DMS153 treated with DMSO at 0.1 percent for 48 hours (cell line): ENCODE measurements around the gene KCNC4.

Source experiments
- DNase-seq: peaks from one replicate; lab custom pipeline; 2025; ENCODE audit not compliant: unreplicated experiment; lab: John Stamatoyannopoulos, UW

Gene KCNC4

DNA sequence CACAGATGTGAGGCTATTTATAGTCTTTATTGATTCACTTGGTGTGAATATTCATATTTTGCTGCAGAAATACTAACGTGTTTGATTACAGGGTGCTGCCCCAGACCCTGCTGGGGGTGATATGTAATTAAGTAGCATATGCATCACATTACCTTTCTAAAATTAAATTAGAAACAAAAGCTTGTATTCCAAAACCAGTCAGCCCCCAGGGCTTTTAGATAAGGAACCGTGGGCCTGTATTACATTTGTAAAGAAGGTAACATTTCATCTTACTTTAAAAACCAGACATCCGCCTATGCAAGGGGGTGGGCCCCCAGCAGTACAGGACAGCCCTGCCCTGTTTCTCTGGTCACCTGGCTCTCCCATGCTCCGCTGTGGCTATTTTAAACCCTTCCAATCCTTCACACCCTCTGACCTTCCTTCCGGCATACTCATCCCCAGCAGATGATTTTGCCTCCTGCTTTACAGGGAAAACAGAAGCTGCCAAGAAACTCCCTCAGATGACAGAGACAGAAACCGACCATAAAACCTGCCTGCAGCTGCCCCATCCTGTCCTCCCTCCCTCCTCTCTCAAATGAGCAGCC lies 22.0 kb upstream of the KCNC4 start:
- no peak for DNase-seq

DNA sequence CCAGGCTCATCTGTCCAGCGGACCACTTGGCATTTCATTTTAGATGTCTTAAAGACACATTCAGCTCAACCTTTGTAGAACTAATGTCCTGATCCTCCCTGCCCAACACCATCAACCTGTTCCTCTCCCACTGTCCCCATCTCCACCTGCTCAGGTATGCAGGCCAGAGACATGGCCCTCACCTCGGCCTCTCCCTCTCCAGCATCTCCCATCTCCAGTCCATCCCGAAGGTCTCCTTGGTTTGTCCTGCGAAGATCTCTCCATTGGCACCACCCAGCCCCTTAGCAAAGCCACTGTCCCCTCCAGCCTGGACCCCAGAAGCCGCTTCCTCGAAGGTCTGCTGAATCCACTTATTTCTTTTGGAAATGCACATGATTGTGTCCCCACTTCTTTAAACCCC lies 20.9 kb upstream of the KCNC4 start:
- DNase-seq = no peak

DNA sequence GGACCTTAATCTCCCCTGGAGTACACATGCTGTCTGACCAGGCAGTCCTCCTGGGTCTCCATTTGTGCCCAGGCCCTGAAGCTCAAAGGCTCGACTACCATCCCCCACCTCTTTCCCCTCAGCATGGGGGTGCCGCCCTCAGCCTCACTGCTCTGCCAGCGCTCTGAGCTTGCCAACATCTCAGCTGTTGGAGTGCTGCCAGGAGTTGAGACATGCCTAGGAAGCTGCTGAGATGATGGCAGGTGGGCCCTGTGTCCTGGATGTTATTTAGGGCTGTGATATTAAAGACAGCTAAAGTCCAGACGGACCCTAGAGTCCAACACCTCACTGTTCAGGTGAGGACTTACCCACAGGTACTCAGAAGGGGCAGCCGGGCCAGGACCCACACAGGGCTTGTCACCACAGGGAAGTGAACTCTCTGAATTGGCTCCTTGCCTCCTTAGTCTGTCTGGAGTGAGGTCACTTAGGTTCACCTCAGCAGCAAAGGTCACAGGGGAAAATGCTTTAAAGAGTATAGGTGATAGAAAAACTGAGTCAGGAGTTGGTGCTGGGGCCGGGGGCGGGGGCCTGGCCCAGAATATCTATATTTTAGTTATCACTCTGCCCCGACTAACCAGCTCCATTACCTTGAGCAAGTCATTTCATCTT lies 19.7 kb upstream of the KCNC4 start:
- peak; percentile 34 for DNase-seq

DNA sequence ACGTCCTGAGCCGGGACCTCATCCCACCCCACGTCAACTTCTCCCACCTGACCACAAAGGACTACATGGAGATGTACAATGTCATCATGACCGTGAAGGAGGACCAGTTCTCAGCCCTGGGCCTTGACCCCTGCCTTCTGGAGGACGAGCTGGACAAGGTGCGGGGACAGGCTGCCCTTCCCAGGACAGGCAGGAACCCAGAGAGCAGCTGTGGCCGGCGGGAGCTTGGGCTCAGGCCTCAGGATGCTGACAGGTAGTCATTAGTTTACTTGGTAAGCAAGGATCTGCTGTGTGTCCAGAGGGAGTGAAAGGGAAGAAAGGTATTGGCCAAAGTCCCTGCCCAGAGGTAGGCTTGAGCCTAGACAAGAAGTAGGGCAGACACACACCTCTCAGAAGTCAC lies 17.6 kb upstream of the KCNC4 start:
- no peak for DNase-seq

DNA sequence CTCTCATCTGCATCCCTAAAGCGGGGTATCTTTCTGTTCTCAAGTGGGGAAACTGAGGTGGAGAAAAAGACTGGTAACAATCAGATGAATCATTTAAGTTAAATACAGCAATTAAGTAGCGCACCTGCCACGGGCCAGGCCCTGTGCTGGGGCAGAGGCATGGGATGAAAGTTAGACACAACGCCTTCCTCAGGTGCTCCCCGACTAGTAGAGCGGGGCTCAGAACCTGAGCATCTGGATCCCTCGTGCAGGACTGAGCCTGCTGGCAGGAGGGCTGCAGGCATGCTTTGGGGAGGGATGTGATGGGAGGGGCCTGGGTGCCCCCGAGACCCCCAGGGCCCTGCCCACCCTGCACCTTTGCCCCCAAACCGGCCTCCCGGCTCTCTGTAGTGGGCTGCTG lies 14.9 kb upstream of the KCNC4 start:
- no peak for DNase-seq

DNA sequence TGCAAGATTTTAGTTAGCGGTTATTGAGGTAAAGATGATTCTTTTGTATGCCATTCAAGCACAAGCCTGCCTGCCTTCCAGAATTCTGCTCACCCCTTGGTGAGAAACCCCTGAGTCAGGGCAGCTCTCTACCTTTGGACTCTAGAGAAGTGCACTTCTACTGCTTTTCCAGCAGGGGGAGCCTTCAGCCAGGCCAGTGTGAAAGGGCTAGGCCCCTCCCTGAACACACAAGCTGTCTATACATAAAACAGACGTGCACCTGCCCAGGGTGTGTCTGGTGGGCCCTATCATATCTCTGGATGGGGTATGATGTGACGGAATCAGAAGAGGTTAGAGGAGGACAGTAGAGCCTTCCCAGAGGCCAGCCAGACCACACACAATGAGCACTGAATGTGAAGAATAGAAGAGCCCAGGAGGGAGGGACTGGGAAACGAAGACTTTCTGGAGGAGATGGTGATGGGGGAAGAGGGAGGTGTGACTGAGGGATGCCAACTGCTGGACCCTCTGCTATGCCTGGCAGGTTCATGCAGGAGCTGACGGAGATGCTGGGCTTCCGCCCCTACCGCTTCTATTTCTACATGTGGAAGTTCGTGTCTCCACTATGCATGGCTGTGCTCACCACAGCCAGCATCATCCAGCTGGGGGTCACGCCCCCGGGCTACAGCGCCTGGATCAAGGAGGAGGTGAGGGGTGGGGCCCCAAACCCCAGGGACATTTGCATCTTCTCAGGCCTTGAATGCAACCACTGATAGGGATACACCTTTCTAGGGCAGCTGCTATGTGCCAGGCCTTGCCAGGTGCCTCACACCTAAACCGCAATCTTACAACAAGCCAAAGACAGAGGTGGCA lies 13.0 kb upstream of the KCNC4 start:
- peak; percentile 72 for DNase-seq

DNA sequence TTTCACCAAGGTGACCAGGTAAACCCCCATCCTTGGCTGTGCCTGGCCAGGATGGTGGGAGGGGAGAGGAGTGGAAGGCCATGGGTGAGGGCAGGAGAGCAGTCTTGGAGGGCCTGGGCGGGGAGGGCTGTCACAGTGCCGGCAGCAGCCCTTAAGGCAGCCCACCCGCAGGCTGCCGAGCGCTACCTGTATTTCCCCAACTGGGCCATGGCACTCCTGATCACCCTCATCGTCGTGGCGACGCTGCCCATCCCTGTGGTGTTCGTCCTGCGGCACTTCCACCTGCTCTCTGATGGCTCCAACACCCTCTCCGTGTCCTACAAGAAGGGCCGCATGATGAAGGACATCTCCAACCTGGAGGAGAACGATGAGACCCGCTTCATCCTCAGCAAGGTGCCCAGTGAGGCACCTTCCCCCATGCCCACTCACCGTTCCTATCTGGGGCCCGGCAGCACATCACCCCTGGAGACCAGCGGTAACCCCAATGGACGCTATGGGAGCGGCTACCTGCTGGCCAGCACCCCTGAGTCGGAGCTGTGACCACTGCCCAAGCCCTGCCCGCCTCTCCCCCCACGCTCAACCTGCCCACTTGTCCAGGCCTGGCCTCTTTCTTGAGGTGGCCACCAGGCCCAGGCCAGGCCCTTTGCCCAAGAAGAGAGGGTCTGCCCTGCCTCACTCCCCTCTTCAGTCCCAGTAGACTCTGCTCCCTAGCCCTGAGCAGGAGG lies 12.0 kb upstream of the KCNC4 start:
- no peak for DNase-seq

DNA sequence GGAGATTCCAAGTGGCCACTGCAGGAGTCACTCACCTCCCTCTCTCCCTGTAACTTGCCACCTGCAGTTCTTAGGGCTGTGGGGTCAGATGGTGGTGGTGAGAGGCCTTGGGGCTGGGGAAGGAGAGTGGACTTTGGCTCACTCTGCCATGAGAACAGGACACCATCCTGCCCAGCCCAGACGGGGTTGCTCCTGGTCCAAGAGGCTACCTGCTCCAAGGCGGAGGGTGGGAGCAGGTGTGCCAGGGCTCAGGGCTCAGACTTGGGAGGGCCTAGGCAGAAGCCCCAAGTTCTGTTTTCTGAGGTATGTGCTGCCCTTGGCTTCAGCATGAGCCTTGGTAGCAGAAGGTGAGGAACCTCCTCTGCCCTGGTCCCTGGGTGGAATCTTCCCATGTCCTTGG lies 11.4 kb upstream of the KCNC4 start:
- no peak for DNase-seq

DNA sequence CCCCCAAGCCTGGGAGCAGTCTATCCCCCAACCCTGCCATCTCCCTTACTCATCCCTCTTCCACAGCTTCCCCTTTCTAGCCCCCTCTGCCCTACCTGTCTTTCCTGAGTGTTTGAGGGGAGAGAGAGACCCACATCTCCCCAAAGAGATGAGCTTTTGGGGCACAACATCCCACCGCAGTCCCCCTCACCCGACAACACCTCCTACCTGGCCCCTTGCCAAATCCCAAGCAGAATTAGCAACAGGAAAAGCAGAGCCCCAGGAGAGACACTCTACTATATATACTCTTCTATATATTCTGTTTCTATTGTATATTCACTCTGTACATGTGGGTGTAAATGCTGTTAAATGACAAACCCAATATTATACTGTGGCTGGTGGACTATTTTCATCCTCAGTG lies 9.9 kb upstream of the KCNC4 start:
- DNase-seq = no peak

DNA sequence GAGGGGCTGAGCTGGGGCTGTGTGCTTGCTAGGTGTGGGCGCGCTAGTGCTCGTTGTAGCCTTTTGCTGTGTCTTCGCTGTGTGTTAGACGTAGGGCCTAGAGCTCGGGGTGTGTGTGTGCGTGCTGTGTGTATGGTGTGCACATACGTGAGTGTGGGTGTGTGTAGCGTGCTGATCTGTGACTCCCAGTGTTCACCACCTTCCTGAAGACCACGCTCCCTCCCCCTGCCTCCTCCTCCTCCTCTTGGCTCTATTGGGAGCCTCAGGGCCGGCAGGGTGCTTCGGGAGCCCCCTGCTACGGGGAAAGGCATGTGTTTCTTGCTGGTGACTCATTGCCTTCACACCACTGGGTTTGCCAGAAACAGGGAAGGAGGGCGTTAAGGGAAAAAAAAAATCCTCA lies 9.4 kb upstream of the KCNC4 start:
- DNase-seq = no peak

DNA sequence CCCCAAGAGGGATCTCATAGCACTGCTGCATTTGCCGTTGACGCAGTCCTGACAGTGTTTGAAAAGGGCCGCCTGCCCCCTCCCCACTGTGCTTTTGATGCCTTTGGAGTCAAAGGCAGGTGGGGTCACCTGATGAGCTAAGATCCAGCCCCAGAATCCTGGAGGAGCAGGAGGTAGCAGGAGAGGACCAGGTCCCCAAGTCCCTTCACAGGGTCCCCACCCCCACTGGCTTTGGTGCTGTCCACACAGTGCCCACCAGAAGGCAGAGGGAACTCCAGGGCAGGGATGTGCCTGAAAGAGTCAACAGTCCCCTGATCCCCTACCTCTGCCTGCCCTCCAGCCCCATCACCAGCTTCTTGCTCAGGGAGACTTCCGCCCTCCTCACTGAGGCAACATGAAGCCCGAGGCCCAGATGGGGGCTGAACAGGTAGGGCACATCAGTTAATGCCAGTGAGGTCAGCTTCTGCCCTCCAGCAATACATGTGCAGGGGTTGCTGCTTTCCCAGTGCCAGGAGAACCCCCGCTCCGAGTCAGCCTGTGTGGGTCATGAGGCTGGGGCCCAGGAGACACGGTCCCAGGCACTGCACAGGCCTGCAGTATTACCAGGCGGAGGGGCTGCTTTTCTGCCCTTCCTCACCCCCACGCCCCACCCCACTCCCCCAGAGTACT lies 8.8 kb upstream of the KCNC4 start:
- no peak for DNase-seq

DNA sequence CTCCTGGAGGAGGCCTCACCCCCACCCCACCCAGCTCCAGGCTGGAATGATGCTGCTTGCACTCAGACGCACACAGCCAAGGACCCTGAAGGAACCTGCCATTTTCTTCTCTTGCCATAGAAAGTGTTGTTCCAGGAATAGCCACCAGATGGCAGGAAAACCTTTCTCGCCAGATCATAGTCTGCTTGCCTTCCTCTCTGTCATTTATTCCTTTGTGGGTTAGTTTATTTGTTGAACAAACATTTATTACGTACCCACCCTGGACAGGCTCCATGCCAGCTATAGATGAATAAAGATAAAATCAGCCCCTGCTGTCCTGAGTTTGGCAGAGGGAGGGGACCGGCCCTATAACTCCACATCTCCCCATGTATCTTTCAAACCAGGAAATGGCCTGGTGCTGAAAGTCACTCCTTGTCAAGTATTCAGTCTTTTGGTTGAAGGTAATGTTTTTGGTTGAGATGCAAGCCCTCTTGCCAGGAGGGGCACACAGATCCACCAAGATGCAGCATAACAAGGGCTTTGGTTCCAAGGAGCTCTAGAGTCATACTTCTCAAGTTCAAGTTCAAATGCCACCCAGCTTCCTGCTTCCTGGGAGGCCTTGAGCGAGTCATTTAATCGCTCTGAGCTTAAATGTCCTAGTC lies 7.0 kb upstream of the KCNC4 start:
- peak; percentile 61 for DNase-seq

DNA sequence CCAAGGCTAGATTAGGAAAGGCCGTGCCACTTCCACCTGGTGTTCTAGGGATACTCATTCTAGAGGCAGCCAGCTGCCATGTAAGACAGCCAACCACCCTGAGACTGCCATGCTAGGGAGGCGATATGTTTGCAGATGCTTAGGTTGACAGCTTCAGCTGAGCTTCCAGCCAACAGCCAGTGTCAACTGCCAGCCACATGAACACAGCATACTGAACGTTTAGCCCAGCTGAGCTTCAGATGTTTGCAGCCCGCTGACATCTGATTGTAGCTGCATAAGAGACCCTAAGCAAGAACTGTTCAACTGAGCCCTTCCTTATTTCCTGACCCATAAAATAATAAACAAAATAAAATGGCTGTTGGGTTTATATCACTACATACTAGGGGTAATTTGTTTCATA lies 5.0 kb upstream of the KCNC4 start:
- DNase-seq = no peak

DNA sequence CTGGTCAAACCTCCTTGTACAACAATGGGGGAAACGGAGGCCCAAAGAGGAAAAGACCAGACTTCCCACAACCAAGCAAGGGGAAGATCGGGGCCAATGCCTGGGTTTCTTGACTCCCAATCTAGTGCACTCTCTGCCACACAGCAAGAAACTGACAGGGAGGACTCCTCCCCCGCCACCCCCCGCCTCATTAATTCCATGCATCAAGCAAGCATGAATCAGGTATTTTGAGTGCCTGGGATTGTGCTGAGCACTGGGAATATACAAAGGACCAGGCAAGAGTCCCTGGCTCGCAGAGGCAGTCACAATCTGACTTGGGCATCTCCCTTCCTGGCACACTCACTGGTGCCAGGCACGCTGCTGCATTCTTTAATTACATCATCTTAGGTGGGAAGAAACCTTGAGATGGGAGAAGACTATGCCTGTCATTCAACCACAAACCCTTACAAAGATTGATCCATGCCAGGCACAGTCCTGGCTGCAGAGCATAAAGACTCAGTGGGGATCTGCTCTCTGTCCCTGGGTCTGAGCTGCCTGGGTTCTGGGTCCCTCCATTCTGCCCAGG lies 4.4 kb upstream of the KCNC4 start:
- no peak for DNase-seq

DNA sequence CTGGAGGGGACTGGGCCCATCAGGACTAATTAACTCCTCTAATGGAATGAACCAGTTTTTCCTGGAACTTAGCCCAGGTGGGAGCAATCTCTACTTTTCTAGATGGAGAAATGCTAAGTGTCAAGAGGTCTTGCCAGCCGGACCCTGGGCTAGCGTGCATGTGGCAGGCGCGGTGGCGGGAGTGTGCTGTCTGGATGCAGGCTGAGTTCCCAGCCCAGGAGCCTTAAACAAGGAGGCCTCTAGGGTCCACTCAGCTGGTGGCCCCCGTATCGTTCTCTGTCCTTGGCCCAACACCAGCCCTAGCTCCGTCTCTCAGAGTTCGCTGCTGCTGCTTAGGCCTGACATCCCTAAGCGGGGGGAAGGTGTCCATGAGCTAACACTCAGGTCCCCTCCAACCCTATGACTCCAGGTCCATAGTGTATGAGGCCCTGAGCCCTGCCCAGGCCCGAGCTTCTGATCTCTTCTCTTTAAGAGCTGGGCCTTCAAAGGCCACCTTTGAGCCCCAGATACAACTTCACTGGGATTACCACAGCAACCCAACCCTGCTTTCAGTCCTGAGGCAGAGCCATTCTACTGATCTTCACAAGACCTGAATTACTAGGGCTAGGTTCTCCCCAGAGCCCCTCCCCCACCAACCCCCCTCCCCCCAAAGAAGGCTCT lies 3.7 kb upstream of the KCNC4 start:
- no peak for DNase-seq

DNA sequence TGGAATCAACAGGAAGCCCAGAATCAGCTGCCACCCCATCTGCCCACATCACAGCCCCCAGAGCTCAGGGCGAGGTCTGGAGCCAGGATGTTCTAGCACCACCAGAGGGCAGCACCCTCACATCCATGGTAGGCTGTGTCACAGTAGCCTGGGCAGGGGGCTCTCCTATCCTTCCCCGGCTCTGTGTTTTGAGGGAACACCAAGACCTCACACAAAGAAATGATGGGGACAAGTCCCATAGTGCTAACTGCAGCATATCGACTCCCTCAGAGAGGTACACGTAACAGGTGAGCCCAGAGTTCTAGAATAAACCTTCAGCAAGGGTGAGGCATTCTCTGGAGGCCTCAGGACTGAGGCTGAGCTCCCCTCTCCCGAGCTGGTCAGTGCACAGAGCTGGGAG lies 2.3 kb upstream of the KCNC4 start:
- peak; percentile 46 for DNase-seq

DNA sequence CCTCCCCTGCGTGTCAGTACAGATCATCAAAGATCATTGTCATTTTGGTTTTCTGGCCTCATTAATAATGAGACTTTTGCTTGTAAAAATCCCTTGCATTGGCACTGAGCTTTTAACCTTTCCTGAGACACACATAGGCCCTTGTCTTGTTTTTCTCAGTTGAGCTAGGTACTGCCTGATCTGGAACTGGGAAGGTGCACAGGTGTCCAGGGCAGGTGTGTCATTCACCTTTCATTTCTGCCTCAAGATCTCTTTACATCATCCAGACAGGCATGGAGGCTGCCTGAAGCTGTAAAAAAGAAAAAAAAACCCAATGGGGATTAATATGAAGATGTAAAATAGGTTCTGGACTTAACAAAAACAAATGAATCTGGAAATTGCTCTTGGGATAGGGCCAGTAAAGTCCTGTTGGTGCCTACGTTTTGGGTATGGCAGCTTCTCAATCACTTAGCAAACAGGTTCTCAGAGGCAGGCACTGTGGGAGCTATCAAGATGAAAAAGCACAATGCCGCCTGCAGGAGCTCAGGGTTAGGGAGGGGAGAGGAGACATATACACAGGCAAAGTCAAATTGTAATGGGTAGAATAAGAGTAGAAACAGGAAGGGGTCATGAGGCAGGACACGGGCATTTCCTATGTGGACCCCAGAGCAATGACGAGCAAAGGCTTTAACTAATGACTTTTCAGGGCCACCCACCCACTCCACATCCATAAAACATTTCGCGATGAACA lies 1.0 kb upstream of the KCNC4 start:
- DNase-seq = peak; percentile 43

DNA sequence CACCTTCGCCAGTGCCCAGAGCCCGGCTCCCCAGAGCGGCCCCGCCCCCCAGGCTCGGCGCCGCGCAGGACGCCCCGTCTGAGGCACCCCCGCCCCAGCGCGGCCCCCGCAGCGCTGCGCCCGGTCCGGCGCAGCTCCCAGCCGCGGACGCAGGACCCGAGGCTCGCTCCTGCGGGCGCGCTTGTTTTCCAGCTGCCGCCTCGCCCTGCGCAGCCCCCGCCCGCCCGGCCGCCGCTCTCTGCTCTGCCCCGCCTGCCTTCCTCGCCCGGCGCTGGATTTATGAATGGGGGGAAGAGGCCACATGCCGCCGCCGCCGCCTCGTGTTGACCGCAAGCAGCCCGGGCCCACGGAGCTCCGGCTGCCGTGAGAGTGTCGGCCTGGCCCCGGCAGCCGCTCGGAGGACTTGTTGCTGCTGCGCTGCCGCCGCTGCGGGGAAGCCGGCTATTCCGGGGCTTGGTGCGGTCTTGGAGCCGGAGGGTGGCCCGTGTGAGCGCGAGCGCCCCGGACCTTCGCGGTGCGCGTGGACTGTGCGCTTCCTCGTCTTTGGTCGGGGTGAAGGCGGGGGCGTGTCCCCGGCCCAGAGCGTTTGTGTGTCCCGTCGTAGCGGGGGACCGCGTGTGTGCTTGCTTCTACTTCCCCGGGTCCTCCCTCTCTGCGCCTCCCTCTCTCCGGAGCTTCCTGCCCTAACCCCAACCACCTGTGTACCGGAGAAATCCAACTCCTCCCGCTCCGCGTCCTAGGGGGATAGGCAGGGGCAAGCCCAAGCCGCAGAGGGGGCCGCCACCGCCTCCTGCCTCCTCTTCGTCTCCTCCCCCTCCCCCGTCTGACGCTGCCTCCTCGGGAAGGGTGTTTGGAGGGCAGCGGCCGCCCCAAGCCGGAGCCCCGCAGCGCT lies 736 bp downstream of the KCNC4 start:
- no peak for DNase-seq
